ENCODE data around the gene CIDEB. TPM values are rescaled to one million over a fixed set of nuclear protein-coding genes. Genes with fewer than 3 reads are reported as not detected.
A peak's percentile ranks its signal among the peaks of the same experiment; 100 is the strongest.

CIDEB gene
- total and polyA plus RNA-seq, 9 of the 15 experiments (the other 6 are each of a cell fraction or from before 2014, with no cell fraction given): 0.03 to 0.35 (median 0.09) TPM; not detected in 3

DNA sequence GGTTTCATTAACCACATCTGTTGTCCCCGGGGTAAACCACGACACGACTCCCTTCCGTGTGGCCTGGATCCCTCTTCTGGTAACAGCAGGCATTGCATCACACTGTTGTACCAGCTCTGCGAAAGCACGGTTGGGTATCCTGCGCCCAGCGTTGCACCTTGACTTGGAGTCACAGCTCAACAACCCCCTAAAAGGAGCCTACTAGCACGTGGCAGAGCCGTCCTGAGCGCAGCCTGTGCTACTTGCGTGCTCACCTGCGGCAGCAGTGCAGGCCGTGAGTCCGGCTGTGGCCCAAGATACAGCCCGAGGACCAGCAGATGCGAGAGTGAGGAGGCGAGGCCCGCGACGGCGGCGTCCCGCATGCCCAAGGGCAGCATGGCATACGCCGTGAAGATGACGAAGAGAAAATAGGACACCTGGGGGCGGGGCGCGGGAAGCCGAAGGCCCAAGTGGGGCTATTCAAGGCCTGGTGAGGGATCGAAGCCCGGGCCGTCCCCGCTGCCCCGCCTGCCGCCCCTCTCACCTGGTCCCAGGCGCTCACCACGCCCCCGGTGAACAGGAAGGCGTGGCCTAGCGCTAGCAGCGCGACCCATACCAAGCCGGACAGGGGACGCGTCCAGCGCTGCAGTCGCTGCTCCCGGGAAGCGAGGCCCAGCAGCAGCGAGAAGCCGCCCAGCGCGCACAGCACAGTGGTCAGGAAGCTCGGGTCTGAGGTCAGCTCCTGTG is 24.7 kb upstream of the CIDEB start (continued):
- TF ChIP-seq CREB1 (IDR thresholded peaks at IDR 0.05) (no peak), CREB1 (CRISPR knock-in tag; IDR thresholded peaks at IDR 0.05) (peak; percentile 6; the same call in 1 of the 2 replicates), GATA2 (CRISPR knock-in tag; IDR thresholded peaks at IDR 0.05) (0 out of 2 replicates have a peak, but pooled peaks have one; percentile 25), ZNF384 (IDR thresholded peaks at IDR 0.05; ENCODE audit: low read depth, low read length) (peak; percentile 51; the same call in 1 of the 2 replicates), PHF21A (IDR thresholded peaks at IDR 0.05; ENCODE audit: borderline replicate concordance, low read depth) (no peak), ZNF347 (CRISPR knock-in tag; IDR thresholded peaks at IDR 0.05; ENCODE audit: low read depth) (no peak), L3MBTL2 (IDR thresholded peaks at IDR 0.05) (peak; percentile 84), POLR2G (IDR thresholded peaks at IDR 0.05; ENCODE audit: low read depth, low read length) (peak; percentile 74), ZSCAN32 (CRISPR knock-in tag; IDR thresholded peaks at IDR 0.05) (no peak), CREM (IDR thresholded peaks at IDR 0.05; ENCODE audit: low read depth) (peak; percentile 52; the same call in 1 of the 2 replicates)
- TF ChIP-seq, protein P1, sequence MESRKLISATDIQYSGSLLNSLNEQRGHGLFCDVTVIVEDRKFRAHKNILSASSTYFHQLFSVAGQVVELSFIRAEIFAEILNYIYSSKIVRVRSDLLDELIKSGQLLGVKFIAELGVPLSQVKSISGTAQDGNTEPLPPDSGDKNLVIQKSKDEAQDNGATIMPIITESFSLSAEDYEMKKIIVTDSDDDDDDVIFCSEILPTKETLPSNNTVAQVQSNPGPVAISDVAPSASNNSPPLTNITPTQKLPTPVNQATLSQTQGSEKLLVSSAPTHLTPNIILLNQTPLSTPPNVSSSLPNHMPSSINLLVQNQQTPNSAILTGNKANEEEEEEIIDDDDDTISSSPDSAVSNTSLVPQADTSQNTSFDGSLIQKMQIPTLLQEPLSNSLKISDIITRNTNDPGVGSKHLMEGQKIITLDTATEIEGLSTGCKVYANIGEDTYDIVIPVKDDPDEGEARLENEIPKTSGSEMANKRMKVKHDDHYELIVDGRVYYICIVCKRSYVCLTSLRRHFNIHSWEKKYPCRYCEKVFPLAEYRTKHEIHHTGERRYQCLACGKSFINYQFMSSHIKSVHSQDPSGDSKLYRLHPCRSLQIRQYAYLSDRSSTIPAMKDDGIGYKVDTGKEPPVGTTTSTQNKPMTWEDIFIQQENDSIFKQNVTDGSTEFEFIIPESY (CRISPR knock-in tag; IDR thresholded peaks at IDR 0.05): 0 out of 2 replicates have a peak, but pooled peaks have one; percentile 16
- TF ChIP-seq, protein P2, sequence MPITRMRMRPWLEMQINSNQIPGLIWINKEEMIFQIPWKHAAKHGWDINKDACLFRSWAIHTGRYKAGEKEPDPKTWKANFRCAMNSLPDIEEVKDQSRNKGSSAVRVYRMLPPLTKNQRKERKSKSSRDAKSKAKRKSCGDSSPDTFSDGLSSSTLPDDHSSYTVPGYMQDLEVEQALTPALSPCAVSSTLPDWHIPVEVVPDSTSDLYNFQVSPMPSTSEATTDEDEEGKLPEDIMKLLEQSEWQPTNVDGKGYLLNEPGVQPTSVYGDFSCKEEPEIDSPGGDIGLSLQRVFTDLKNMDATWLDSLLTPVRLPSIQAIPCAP (CRISPR knock-in tag; IDR thresholded peaks at IDR 0.05; ENCODE audit: borderline replicate concordance): no peak
- TF ChIP-seq, protein P3, sequence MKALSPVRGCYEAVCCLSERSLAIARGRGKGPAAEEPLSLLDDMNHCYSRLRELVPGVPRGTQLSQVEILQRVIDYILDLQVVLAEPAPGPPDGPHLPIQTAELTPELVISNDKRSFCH (CRISPR knock-in tag; IDR thresholded peaks at IDR 0.05): no peak
- TF ChIP-seq, protein P3 (tag; IDR thresholded peaks at IDR 0.05): peak; percentile 56; the same call in 1 of the 2 replicates
- TF ChIP-seq, protein P4, sequence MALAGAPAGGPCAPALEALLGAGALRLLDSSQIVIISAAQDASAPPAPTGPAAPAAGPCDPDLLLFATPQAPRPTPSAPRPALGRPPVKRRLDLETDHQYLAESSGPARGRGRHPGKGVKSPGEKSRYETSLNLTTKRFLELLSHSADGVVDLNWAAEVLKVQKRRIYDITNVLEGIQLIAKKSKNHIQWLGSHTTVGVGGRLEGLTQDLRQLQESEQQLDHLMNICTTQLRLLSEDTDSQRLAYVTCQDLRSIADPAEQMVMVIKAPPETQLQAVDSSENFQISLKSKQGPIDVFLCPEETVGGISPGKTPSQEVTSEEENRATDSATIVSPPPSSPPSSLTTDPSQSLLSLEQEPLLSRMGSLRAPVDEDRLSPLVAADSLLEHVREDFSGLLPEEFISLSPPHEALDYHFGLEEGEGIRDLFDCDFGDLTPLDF (CRISPR knock-in tag; IDR thresholded peaks at IDR 0.05): no peak
- TF ChIP-seq, protein P5, sequence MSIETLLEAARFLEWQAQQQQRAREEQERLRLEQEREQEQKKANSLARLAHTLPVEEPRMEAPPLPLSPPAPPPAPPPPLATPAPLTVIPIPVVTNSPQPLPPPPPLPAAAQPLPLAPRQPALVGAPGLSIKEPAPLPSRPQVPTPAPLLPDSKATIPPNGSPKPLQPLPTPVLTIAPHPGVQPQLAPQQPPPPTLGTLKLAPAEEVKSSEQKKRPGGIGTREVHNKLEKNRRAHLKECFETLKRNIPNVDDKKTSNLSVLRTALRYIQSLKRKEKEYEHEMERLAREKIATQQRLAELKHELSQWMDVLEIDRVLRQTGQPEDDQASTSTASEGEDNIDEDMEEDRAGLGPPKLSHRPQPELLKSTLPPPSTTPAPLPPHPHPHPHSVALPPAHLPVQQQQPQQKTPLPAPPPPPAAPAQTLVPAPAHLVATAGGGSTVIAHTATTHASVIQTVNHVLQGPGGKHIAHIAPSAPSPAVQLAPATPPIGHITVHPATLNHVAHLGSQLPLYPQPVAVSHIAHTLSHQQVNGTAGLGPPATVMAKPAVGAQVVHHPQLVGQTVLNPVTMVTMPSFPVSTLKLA (conservative IDR thresholded peaks at IDR 0.05): peak in 1 of 2 experiments; percentile 14; a peak in 1 of 4 replicates

All from K562 (cell line).